Measurements from ENCODE around the gene TAF15. TPM values are rescaled to one million over a fixed set of nuclear protein-coding genes. Genes with fewer than 3 reads are reported as not detected.

TAF15 gene
- total and polyA plus RNA-seq, 2 experiments from 2014 or later = 9.2 to 27.5 TPM

- H3K4me3 ChIP-seq = no peak overlapping the region
- H3K4me2 ChIP-seq (ENCODE audit: unreplicated experiment) = no peak overlapping the region
- TF ChIP-seq EZH2phosphoT487 (IDR thresholded peaks at IDR 0.05; ENCODE audit: insufficient read depth, low read depth) (no peak), EZH2 (IDR thresholded peaks at IDR 0.05; ENCODE audit: insufficient read depth, poor library complexity, severe bottlenecking) (no peak)
- DNase-seq = peak; percentile 75
- H3K9me2 ChIP-seq (ENCODE audit: insufficient read depth) = no peaks in the 10 kb centered on the region
- no peaks in the 10 kb centered on the region for H4K20me1 ChIP-seq (ENCODE audit: insufficient read depth)
- WGBS, 2 experiments (ENCODE audit: low coverage in 1 of 2, low lambda C conversion rate in 2 of 2, missing lambda C conversion rate in 2 of 2) = 23 to 25% methylated on average over 7 of the region's 7 CpGs
- H3K36me3 ChIP-seq (ENCODE audit: low read depth) = no peaks in the 10 kb centered on the region
- no peak overlapping the region for H2AFZ ChIP-seq
- no peak overlapping the region for H3K9ac ChIP-seq
- H3K9me3 ChIP-seq (ENCODE audit: low read depth) = no peaks in the 10 kb centered on the region
- in situ Hi-C loops (cut with MboI) = no loop called here
- H3K79me2 ChIP-seq (ENCODE audit: insufficient read depth) = no peaks in the 10 kb centered on the region
- H3K4me1 ChIP-seq (ENCODE audit: insufficient read depth) = no peaks in the 10 kb centered on the region
- no peak overlapping the region for H3K27ac ChIP-seq
- H3K27me3 ChIP-seq (replicated peaks; ENCODE audit: insufficient read depth) = peaks cover 10% of the 10 kb centered on the region
- no peaks in the 10 kb centered on the region for H3F3A ChIP-seq (ENCODE audit: insufficient read depth)
These were observed 42.3 kb upstream of the TAF15 start for GRCh38 chr17:35766903-35767510.

GRCh38 chr17:35768797-35769196 lies 40.5 kb upstream of the TAF15 start:
- H3K36me3 ChIP-seq (ENCODE audit: low read depth) = no peaks in the 10 kb centered on the region
- no peaks in the 10 kb centered on the region for H4K20me1 ChIP-seq (ENCODE audit: insufficient read depth)
- no peaks in the 10 kb centered on the region for H3K4me1 ChIP-seq (ENCODE audit: insufficient read depth)
- no peaks in the 10 kb centered on the region for H3K9me3 ChIP-seq (ENCODE audit: low read depth)
- in situ Hi-C loops (cut with MboI) = no loop called here
- TF ChIP-seq EZH2 (IDR thresholded peaks at IDR 0.05; ENCODE audit: insufficient read depth, poor library complexity, severe bottlenecking) (no peak), EZH2phosphoT487 (IDR thresholded peaks at IDR 0.05; ENCODE audit: insufficient read depth, low read depth) (no peak)
- no peaks in the 10 kb centered on the region for H3F3A ChIP-seq (ENCODE audit: insufficient read depth)
- no peaks in the 10 kb centered on the region for H3K79me2 ChIP-seq (ENCODE audit: insufficient read depth)
- peaks cover 21% of the 10 kb centered on the region for H3K27me3 ChIP-seq (replicated peaks; ENCODE audit: insufficient read depth)
- no peak overlapping the region for H3K9ac ChIP-seq
- no peak overlapping the region for H3K4me2 ChIP-seq (ENCODE audit: unreplicated experiment)
- no peaks in the 10 kb centered on the region for H3K9me2 ChIP-seq (ENCODE audit: insufficient read depth)
- no peak overlapping the region for H3K27ac ChIP-seq
- no peak overlapping the region for H3K4me3 ChIP-seq
- WGBS, 2 experiments (ENCODE audit: low coverage in 1 of 2, low lambda C conversion rate in 2 of 2, missing lambda C conversion rate in 2 of 2) = 60 to 75% methylated on average over 2 of the region's 2 CpGs
- DNase-seq = no peak
- no peak overlapping the region for H2AFZ ChIP-seq

- H3K9me2 ChIP-seq (ENCODE audit: insufficient read depth) = no peaks in the 10 kb centered on the region
- no peaks in the 10 kb centered on the region for H3K9me3 ChIP-seq (ENCODE audit: low read depth)
- in situ Hi-C loops (cut with MboI) = no loop called here
- no peaks in the 10 kb centered on the region for H3F3A ChIP-seq (ENCODE audit: insufficient read depth)
- no peak overlapping the region for H3K27ac ChIP-seq
- no peak overlapping the region for H3K9ac ChIP-seq
- H4K20me1 ChIP-seq (ENCODE audit: insufficient read depth) = no peaks in the 10 kb centered on the region
- no peak overlapping the region for H3K4me3 ChIP-seq
- no peaks in the 10 kb centered on the region for H3K36me3 ChIP-seq (ENCODE audit: low read depth)
- H3K79me2 ChIP-seq (ENCODE audit: insufficient read depth) = no peaks in the 10 kb centered on the region
- WGBS, 2 experiments (ENCODE audit: low coverage in 1 of 2, low lambda C conversion rate in 2 of 2, missing lambda C conversion rate in 2 of 2) = 88 to 90% methylated on average over 45 to 48 of the region's 48 CpGs
- no peaks in the 10 kb centered on the region for H3K4me1 ChIP-seq (ENCODE audit: insufficient read depth)
- peaks cover 21% of the 10 kb centered on the region for H3K27me3 ChIP-seq (replicated peaks; ENCODE audit: insufficient read depth)
- DNase-seq = no peak
- no peak overlapping the region for H2AFZ ChIP-seq
- TF ChIP-seq EZH2 (IDR thresholded peaks at IDR 0.05; ENCODE audit: insufficient read depth, poor library complexity, severe bottlenecking) (no peak), EZH2phosphoT487 (IDR thresholded peaks at IDR 0.05; ENCODE audit: insufficient read depth, low read depth) (no peak)
- no peak overlapping the region for H3K4me2 ChIP-seq (ENCODE audit: unreplicated experiment)
These were observed 39.3 kb upstream of the TAF15 start for GRCh38 chr17:35769895-35770486.

- H3K4me3 ChIP-seq = no peak overlapping the region
- H3K79me2 ChIP-seq (ENCODE audit: insufficient read depth) = no peaks in the 10 kb centered on the region
- no peak for DNase-seq
- WGBS, 2 experiments (ENCODE audit: low coverage in 1 of 2, low lambda C conversion rate in 2 of 2, missing lambda C conversion rate in 2 of 2) = 69 to 72% methylated on average over 19 to 20 of the region's 20 CpGs
- H3K27ac ChIP-seq = no peak overlapping the region
- no peaks in the 10 kb centered on the region for H3K9me2 ChIP-seq (ENCODE audit: insufficient read depth)
- H2AFZ ChIP-seq = no peak overlapping the region
- H3K4me2 ChIP-seq (ENCODE audit: unreplicated experiment) = no peak overlapping the region
- H3K9ac ChIP-seq = no peak overlapping the region
- H3K36me3 ChIP-seq (ENCODE audit: low read depth) = no peaks in the 10 kb centered on the region
- no peak for TF ChIP-seq EZH2phosphoT487 (IDR thresholded peaks at IDR 0.05; ENCODE audit: insufficient read depth, low read depth)
- no peak for TF ChIP-seq EZH2 (IDR thresholded peaks at IDR 0.05; ENCODE audit: insufficient read depth, poor library complexity, severe bottlenecking)
- in situ Hi-C loops (cut with MboI) = no loop called here
- peaks cover 9% of the 10 kb centered on the region for H3K4me1 ChIP-seq (ENCODE audit: insufficient read depth)
- peaks cover 15% of the 10 kb centered on the region for H3K27me3 ChIP-seq (replicated peaks; ENCODE audit: insufficient read depth)
- H3K9me3 ChIP-seq (ENCODE audit: low read depth) = no peaks in the 10 kb centered on the region
- no peaks in the 10 kb centered on the region for H4K20me1 ChIP-seq (ENCODE audit: insufficient read depth)
- peaks cover 9% of the 10 kb centered on the region for H3F3A ChIP-seq (ENCODE audit: insufficient read depth)
These were observed 36.2 kb upstream of the TAF15 start for GRCh38 chr17:35773129-35773528.
